GM19035 (cell line): Measurements from ENCODE around the gene MTFR2.
A peak's percentile ranks its signal among the peaks of the same experiment; 100 is the strongest.

Experiments
- ATAC-seq: cut with Tn5 transposase; IDR thresholded peaks from one replicate; pipeline ENCODE4 v1.9.1; 2021; ENCODE audit not compliant: unreplicated experiment

Gene MTFR2

DNA sequence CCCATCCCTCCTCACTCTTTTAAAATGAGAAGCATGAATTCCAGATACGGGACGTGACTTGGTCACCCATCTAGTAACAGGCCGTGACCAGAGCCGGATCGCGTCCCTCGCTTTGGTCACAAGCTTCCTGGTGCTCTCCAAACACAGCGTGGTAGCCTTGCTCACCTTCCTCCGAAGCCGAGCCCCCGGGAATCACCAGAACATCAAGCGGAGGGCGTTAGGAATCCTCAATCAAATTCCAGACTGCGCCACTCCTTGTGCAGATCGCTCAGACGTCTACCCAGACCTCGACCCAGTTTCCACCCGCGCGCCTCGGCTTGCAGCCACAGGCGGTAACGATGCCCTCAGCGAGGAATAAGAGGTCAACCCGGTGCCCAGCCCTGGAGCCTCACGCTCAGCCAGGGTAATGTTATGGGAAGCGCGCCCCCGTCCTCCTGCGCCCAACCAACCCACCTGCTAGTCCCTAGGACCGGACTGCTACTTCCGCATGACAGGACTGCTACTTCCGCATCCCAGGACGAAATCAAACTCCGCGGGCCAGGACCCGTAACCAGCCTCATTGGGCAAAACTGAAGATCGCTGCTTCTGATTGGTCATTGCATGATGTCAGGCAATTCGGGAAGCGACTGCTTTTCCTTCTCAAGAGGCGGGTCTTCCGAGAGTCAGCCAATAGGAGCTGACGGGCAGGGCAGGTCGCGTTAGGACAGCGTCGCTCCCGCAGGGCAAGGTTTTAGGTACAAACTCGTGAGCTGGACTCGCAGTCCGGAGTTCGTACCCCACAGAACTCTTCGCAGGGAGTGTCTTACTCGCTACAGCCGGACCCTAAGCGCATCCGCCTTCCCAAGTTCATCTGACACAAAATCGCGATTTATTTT, at the start of gene MTFR2:
MTFR2 (minus strand) TSS at position 501 of the 875 bp plus-strand sequence. CDS start 1,212 bp downstream, outside the sequence.
- peak; percentile 96 for ATAC-seq

DNA sequence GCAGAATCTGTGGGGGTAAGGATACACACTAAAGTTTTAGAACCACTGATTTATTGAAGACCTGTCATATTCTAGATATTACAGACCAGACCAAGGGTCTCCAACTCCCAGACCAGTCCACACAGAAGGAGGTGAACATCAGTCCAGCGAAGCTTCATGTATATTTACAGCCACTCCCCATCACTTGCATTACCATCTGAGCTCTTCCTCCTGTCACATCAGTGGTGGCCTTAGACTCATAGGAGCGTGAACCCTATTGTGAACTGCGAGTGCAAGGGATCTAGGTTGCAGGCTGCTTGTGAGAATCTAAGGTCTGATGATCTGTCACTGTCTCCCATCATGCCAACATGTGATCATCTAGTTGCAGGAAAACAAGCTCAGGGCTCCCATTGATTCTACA, 44.5 kb upstream of the MTFR2 start:
- ATAC-seq, result no peak

DNA sequence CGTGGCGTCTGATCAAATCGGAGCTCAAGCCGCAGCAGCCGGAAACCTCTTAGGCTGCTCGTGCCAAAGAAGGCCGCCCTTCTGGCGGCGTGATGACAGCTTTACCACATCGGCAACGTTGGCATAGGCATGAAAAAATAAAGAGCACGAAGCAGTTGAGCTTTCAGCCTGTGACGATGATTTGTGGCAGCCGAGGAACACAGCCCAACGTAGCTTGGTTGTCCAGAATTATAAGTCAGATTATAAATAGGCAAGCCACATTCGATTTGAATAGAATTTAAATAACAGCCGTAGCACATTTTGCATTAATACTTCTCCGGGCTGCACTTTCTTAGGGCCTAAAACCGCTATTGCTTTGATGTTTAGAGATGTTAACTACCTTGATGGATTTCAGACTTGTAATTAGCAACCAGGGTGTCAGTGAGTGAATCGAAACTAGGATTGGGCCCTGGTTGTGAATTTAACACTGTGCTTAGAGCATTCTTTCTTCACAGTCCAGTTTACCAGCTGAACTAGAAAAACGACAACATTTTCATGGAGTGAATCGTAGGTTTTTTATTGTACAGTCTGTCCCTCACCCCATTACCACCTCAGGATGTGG, 40.4 kb upstream of the MTFR2 start:
- ATAC-seq, result peak; percentile 25

DNA sequence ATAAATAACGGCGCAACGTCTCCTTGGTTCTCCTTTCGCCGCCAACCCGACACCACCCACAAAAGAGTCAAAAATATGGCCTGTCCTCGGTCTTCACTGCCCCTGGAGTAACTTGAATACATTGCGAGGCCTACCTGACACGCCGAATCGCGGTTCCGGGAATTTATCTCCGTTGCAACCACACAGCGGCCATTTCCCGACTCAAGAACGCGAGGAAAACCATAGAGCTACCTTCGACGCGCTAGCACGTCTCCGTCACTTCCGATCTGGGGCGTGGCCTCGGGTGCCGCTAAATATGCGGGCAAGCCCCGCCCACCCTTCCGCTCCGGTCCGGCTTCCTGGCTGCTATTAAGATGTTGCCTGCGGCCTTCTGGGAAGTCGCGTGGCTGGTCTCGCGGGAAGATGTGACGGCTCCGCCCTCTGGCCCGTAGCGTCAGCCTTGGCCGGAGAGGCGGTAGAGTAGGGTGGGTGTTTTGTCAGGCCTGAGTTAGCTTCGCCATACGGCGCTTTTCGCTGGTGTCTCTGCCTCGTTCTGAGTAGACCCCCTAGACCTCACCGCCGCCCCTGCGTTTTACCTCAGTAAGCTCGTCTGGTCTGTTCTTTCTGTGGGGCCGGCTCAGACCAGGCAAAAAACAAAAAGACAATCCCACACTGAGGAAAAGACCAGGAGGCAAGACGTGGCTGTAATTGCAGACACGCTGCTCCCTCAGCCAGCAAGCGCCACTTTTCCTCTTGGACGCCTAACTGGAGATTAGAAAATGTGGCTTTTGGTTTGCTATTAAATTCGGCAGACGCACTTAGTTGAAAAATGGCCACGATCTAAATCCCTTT, 39.7 kb upstream of the MTFR2 start, which contains the start of gene BCLAF1:
BCLAF1 (minus strand) TSS at position 268 of the 831 bp plus-strand sequence. CDS start 9,980 bp downstream, outside the sequence.
- peak; percentile 86 for ATAC-seq

DNA sequence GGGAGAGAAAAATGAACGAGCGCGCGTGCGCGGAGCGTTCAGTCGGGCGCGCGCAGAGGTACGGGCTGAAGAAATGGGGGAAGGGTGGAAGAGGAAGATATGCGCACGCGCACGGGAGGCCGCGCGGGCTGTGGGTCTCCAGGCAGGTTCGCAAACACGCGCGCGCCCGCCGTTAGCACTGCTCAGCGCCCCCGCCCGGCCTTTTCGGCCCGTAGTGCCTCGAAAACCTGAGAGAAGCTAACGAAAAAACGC, 39.1 kb upstream of the MTFR2 start:
- ATAC-seq, result peak; percentile 54

DNA sequence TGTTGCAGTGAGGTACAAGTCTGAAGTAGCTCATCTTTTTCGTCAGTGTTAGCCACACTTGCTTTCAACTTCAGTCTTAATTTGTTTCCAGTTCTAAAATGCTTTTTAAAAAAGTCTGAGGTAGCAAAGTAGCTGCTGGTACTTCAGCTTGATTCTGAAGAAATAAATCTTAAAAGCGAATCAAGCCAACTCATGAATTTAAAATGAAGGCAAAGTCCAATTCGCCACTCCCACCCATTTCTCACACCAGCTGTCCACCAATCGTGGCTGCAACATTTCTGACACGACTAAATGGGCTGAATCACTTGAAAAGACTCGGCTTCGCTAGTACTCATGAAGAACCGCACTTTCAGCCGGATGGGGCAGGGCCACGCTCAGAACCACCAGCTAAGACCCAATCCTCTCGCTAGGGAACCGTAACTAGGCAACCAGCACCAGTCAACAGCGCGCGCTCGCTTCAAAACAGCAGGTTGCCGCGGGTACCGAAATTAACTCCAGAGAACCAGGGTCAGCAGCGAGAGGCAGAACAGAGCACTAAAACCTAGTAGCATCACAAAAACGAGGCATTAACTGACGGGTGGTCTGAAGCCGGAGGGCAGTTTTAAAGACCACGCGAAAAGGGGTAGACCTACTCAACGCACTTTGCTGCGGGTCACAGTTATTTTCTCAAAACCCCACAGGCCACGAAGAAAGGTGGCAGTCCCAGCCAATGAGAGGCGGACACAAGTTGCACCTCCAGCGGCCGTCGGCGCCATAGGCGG, 38.6 kb upstream of the MTFR2 start:
- ATAC-seq, result peak; percentile 44

DNA sequence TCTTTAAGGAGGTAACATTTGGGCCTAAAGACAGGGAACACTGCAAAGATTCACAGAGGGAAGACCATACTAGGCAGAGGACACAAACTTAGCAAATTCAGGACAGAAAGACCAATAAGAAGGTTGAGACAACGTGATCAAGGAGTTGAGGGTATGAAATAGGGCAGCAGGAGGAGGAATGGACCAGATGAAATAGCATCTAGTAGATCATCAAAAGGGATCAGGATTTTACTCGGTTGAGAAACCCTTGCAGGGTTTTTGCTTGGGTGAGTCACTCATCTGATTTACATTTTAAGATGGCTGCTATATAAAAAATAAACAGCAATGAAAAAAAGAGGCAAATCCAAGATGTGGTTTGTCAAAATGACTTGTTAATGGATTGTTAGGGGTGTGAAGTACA, 34.8 kb upstream of the MTFR2 start:
- ATAC-seq, result no peak

DNA sequence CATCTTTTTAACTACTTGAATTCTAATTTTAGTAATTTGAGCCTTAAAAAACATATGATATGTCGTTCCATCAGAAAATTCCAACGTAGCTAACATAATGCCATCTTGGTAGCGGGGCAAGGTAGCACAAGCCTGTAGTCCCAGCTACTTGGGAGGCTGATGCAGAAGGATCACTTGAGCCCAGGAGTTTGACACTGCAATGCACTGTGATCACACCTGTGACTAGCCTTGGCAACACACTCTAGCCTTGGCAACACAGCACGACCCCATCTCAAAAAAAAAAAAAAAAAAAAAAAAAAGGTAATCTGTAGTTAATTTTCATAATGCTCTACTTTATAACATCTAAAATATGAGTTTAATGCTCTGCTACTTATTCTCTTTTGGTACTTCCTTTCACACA, 32.8 kb upstream of the MTFR2 start:
- no peak for ATAC-seq

DNA sequence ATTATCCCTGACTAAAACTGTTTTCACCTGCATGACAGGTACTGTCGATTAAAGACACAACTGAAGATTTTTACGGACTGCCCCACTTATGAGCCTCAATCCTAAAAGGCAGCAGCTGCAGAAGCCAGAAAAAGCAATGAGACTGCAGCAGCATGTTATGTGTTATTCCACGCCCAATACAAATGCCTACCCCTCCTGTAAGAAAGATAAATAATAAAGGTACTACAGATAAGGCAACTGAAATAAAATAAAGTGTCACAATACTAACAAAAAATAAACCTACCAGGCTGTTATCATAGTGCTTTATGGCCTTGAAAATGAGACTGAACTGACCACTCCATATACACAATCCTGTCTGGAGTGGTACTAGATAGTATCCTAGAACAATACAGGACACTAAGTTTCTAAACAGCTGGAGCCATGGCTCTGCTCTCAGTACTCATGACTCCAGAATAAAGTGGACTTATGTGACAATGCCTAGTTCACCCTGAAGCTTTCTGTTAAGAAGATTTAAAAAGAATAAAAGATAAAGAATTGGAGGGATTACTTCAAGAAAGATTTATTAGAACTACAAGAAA, 30.0 kb upstream of the MTFR2 start:
- ATAC-seq, result no peak

DNA sequence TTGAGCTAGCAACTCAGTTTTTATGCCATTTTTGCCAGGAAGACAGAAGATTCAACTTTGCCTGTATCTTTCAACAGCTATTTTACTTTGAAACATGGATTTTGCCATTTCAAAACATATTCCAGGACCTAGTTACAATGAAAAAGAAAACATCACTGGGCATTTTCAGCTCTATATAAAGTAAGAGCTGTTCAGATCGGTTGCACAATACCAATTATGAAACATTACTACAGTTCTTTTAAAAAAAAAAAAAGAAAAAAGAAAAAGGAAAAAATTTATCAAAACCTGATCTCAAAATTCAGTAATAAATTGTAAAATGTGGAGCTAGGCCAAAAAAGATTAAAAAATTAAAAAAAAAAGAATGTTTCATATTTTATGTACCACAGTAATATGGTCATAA, 24.0 kb upstream of the MTFR2 start:
- no peak for ATAC-seq

DNA sequence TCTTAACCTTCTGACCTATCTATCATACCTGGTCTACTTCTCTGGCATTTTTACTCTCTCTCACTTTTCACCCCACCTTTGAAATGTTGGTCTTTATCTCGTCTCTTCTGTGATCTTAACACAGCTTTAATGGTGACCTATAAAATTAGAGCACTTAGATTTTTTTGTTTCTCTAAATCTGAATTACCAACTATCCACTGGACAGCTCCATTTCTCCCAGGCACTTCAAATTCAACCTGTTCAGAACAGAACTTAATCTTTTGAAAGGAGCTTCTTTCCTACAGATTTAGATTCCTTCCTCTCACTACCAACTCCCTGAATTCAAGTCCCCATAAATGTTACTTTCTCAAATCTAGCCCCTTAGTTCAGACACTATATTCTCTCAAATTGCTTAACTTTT, 15.0 kb upstream of the MTFR2 start:
- ATAC-seq, result no peak

DNA sequence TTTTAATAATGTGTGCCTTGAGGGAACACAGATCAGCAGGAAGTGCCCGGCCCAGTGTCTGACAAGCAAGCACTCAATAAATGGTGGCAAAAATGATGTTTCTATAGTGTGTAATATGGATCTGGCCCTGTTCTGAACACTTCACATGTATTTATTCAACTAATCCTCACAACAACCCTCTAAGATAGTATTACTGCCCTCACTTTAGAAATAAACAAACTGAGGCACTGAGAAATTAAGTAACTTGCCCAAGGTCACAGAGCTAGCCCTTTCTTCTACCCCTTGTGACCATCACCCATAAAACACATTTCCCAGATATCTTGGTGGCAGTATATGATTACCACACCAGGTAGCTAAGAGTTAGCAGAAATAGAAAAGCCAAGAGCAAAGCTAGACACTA, 12.8 kb upstream of the MTFR2 start:
- ATAC-seq, result no peak

DNA sequence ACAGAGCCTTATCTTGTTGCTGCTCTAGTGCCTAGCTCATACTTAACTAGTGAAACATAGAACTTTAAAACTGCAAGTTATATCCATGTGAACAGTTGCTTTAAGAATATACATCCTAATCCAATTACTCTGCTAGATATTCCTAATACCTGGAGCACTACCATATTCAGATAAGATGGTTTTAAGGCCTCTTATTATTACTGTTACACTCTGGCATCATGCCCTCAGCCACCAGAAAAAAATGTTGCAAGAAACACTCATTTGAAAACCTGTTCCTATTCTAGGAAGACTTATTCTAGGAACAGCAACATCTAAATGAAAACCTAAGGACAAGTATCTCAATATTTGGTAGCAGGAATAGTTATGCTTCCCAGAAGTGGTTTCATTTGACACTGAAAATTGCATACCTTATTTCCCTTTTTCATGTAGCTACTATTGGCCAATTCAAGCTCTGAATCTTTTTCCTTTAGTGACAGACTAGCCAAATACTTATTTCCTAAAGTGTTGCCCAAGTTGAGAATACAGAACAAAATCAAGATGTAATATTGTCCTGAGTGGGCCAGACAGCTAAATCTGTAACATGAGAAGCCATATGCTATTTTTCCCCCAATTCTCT, 4.8 kb upstream of the MTFR2 start:
- no peak for ATAC-seq

DNA sequence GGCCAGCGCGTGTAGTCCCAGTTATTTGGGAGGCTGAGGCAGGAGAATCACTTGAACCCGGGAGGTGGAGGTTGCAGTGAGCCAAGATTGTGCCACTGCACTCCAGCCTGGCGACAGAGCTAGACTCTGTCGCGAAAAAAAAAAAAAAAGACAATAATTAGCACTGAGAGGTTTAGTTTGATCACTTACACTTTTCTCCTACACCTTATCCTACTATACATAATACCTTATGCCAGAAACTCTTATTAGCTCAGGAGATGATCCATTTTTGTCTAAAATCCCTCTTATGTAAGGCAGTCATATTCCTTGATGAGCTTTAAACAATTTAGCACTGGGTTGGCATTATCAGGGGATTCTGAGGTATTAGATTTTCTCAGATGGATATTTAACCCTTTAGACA, 3.6 kb upstream of the MTFR2 start:
- ATAC-seq, result no peak

DNA sequence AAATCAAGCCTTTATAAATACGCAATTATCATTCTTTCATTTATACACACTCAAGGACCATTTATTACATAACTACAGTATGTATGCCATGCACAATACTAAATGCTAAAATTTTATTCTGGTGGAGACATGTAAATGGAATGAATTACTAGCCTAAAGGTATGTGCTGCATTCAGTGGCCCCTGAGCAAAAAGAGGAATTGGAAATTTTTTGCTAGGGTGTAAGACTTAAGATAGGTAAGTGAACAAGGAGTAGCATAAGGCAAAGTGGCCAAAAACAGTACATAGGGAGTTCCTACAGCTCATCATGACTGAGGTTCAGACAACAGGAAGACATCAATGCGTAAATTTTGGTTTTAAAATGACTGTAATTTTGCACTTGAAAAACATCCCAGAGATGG, 2.3 kb upstream of the MTFR2 start:
- no peak for ATAC-seq

DNA sequence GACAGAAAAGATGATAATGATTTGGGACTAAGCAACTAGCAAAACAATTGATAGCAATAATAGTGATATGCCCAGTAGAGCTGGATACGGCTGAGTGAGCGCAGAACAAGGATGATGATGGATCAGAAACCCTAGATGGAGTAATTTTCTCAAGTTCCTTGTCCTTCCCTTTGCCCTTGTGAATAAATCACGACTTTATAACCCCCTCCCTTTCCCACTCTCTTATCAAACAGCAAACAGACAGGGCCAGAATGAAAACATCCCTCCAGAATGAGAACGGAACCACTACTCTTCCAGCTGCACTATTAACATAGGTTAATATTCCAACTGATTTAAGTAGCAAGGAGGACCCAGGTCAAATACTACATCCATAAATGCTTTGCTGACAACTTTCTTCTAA, 1.3 kb upstream of the MTFR2 start:
- no peak for ATAC-seq

DNA sequence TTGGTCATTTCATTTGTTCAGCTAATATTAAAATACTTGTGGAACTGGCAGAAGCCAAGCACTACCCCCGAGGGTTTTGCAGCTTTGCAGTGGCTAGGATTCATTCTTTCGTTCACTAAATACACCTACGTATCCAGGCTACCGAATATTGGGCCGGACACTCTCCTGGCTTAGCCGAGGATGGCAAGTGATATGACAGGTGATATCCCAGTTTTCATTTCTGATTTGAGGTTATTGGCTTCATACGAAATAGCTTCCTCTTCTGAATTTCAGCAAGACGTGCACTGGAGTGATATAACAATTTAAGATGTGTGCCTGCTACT, 536 bp upstream of the MTFR2 start:
- ATAC-seq, result peak; percentile 17

DNA sequence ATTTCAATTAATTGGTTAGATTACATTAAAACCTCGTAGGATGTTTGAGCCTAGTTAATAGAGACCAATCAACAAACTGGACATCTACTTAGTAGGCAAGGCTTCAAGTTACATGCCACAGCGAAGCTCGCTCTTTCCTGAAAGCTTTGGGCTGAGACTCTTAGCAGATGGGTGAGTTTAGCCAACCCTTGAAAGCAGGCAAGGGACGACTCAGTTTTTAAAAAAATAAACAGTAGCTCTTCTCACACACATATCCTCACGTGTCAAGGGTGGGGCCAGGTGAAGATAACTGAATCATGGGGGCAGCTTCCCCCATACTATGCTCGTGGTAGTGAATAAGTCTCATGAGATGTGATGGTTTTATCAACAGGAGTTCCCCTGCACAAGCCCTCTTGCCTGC, 775 bp downstream of the MTFR2 start:
- ATAC-seq, result no peak

DNA sequence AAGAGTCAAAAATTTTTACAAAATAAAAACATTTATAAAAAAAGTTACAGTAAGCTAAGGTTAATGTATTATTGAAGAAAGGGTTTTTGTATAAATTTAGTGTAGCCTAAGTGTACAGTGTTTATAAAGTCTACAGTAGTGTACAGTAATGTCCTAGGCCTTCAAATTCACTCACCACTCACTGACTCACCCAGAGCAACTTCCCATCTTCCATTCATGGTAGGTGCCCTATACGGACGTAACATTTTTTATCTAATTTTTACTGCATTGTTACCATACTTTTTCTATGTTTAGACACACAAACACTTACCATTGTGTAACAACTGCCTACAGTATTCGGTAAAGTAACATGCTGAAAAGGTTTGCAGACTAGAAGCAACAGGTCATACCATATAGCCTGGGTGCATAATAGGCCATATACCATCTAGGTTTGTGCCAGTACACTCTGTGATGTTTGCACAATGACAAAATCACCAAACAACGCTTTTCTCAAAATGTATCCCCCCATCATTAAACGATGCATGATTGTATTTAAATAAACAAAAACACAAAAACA, 6.0 kb downstream of the MTFR2 start:
- no peak for ATAC-seq
